Measurements from ENCODE around the gene LIPE.

The LIPE gene

DNA sequence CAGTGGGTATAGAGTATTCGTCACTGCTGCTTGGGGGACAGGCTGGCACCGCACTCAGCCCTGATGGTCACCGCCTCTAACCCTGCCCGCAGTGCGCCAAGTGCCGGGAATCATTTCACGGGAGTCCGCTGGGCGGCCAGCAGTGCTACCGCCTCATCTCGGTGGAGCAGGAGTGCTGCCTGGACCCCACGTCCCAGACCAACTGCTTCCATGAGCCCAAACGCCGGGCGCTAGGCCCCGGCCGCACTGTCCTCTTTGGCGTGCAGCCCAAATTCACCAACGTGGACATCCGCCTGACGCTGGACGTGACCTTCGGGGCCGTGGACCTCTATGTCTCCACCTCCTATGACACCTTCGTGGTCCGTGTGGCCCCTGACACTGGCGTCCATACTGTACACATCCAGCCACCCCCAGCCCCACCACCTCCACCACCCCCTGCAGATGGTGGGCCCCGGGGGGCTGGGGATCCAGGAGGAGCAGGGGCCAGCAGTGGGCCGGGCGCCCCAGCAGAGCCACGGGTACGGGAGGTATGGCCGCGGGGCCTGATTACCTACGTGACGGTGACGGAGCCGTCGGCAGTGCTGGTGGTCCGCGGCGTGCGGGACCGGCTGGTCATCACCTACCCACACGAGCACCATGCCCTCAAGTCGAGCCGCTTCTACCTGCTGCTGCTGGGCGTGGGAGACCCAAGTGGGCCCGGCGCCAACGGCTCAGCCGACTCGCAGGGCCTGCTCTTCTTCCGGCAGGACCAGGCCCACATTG, 51.6 kb downstream of the LIPE start:
- no peak for DNase-seq

DNA sequence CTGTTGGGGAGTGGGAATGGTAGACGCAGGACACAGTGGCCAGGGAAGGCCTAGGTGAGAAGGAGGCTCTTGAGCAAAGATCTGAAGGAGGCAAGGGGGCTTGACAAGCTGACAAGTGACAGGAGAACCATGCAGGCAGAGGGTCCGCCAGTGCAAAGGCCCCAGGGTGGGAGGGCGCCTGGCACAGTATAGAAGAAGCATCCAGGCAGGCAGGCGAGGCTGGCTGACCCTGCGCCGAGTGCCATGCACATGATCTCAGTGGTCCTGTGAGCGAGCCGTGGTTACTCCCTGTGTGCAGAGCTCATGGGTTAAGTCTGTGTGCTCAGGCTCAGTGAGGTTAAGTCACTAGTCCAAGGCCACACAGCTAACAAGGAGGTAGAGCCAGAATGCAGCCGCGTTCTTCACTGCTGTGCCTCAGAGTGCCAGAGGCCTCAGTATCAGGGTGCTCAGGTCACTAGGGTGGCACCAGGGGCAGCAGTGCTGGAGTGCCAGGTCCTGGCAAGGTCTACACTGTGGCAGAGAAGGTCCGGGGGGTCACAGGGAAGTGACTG, 52.3 kb downstream of the LIPE start:
- DNase-seq, result no peak

DNA sequence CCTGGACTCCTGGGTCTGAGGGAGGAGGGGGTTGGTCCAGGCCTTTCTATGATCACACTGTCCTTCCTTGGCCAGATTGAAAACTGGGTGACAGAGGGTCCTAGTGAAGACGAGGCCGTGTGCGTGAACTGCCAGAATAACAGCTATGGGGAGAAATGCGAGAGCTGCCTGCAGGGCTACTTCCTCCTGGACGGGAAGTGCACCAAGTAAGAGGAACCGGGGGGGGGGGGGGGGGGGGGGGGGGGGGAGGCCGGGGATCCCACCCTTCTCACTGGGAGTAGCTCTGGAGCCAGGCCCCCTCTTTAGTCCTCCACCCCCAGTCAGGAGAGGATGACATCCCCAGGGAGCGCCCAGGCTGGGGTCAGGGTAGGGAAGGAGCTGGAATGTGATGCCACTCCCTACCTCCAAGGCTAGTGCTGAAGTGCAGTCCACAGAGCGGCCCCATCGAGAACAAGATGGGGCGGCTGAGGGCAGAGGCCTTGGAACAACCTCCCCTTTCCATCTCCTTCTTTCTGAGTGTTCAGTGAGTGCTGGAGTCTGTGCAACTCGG, 56.5 kb downstream of the LIPE start:
- DNase-seq, result no peak

DNA sequence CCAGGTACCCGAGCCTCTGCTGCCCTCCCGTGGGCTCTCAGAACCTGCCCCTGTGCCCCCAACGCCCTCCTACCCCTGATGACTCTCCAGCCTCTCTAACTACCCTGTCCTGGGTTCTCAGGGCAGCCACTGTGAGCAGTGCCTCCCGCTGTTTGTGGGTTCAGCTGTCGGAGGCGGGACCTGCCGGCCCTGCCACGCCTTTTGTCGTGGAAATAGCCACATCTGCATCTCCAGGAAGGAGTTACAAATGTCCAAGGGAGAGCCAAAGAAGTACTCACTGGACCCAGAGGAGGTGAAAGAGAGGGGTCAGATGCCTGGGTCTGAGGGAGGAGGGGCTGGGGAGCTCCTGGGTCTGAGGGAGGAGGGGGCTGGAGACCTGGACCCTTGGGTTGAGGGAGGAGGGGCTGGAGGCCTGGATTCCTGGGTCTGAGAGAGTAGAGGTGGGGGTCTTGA, 57.1 kb downstream of the LIPE start:
- no peak for DNase-seq

DNA sequence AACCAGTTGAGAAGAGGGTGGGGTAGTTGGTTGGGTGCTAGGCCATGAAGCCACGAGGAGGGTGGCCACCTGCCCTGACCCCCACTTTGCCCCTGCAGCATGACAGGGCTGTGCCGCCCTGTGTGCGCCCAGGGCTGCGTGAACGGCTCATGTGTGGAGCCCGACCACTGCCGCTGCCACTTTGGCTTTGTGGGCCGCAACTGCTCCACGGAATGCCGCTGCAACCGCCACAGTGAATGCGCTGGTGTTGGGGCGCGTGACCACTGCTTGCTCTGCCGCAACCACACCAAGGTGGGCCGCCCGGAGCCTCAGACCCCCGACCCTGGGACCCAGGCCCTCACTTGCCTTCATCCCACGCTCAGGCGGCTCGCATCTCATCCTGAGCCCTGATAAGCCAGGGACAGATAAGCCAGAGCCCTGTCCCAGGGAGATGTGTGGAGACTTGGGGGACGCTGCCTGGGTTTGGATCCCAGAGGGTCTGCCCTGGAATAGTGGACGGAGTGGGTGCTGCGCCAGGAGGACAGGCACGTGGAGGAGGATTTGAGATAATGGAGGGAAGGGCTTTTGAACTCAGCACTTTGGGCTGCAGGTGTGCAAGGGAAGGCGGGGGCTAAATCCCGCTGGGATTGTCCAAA, 57.6 kb downstream of the LIPE start:
- DNase-seq, result no peak

DNA sequence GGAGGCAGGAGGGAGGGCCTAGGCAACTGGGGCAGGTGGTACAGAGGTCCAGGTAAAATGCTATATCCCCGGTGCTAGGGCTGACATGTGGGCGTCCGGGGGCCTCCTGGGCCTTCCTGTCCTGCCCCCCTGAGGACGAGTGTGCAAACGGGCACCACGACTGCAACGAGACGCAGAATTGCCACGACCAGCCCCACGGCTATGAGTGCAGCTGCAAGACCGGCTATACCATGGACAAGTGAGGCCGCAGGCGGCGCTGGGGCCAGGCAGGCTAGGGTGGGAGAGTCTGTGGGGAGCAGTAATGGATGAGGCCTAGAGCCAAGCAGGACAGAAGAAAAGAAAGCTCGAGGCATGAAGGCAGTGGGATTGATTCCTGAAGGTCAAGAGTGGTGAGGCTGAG, 58.4 kb downstream of the LIPE start:
- no peak for DNase-seq

DNA sequence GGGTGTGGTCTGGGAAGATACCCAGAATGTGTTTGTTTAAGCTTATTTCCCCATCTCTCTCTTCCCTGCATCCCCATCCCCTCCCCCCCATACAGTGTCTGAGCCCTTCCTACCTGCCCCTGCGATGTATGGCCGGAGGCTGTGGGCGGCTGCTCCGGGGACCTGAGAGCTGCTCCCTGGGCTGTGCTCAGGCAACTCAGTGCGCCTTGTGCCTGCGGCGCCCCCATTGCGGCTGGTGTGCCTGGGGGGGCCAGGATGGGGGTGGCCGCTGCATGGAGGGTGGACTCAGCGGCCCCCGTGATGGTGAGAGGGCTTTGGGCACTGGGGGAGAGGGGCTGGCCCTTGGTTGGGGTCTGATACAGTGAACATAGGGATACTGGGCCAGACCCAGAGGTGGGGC, 58.8 kb downstream of the LIPE start:
- no peak for DNase-seq

DNA sequence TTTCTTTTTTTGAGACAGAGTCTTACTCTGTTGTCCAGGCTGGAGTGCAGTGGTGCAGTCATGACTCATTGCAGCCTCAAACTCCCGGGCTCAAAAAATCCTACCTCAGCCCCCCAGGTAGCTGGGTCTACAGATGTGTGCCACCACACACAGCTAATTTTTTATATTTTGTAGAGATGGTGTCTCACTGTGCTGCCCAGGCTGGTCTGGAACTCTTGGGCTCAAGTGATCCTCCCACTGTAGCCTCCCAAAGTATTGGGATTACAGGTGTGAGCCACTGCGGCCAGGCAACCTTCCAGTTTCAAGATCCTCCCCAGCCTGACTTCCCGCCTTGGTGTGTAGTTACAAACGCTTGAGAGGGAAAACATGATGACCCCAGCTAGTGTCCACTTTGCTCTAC, 59.3 kb downstream of the LIPE start:
- DNase-seq, result no peak

DNA sequence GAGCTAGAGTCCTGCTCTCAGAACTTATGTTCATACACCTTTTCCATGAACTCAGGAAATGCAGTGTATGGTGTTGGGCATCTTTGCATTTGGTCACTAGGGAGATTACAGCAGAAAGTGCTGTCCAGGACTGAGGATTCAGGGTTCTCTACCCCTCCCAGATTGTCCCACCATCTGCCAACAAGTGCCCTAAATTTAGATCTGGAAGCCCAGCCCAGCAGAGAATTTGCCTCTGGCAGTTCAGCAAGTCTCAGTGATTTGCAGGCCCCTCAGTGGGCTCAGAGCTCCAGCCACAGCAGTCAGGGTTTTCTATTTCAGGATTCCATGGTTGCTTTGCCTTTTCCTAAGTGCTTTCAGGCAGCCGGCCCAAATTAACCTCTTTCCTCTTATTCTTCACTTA, 60.5 kb downstream of the LIPE start:
- no peak for DNase-seq

DNA sequence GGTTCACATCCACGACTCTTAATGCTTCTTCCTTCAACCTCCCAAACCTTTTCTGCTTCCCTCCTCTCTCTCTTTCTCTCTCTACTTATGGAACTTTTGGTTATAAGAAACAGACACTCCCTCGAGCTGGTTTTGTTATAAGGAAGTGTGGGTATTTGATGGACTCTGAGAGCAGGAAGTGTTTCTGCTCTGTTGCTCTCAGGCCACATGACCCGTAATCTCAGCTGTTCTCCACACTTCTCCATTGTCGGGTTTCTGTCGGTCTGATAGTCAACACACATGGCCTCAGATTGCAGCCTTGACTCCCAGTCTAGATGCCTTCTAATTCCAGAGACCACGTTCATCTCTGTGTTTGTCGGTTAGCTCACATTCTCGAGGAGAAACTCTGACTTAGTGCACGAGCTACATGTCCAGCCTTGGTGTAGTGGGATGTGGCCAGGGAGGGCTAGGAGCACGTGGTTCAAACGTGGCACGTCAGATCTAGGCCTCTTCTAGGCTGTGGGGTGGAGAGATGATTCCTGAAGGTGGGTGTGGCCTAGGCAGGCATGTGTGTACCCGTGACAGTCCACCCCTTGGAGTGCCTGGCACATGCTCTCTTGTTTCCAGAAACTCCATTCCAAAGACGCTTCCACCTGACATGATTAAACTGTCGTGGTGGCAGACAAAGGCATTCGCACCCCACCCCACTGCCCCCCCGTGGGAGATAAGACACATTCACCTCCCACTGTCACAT, 63.4 kb downstream of the LIPE start:
- DNase-seq, result no peak

DNA sequence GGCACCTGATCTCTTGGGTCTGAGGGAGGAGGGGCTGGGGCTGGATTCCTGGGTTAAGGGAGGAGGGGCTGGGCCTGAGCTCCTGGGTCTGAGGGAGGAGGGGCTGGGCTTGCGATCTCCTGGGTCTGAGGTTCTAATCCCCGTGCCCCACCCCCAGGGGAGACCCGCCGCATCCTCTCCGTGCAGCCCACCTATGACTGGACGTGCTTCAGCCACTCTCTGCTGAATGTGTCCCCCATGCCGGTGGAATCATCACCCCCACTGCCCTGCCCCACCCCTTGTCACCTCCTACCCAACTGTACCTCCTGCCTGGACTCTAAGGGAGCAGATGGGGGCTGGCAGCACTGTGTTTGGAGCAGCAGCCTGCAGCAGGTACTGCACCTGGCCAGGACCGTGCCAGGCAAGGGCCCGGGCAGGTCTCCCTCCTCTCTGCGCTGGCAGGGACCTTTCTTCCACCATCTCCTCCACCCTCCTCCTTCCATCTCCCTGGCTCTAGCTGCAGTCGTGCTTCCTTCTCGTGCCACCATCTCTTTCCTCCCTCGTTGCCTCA, 64.2 kb downstream of the LIPE start:
- DNase-seq, result no peak

DNA sequence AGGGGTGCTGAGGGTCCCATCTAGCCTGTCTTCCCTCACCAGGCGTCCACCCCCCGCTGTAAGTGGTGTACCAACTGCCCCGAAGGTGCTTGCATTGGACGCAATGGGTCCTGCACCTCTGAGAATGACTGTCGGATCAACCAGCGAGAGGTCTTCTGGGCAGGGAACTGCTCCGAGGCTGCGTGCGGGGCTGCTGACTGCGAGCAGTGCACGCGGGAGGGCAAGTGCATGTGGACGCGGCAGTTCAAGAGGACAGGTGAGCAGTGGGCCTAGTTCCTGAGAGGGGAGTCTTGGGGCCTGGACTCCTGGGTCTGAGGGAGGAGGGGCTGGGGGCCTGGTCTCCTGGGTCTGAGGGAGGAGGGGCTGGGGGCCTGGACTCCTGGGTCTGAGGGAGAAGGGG, 64.8 kb downstream of the LIPE start:
- no peak for DNase-seq

DNA sequence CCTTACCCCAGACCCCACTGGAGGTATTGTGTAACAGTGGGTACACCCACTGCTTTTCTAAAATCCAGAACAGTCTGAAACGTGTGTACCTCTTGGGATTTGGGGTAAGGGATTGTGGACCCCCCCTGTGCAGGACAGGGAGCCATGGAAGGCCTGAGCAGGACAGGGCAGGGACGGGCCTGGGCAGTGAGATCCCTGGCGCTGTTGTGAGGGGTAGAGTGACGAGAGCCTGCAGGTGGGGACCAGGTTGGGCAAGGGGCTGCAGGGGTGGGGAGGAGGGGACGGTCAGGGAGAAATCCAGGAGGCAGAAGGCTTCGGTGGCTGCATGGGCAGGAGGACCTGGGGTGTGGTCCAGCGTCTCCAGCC, 65.7 kb downstream of the LIPE start:
- DNase-seq, result no peak

DNA sequence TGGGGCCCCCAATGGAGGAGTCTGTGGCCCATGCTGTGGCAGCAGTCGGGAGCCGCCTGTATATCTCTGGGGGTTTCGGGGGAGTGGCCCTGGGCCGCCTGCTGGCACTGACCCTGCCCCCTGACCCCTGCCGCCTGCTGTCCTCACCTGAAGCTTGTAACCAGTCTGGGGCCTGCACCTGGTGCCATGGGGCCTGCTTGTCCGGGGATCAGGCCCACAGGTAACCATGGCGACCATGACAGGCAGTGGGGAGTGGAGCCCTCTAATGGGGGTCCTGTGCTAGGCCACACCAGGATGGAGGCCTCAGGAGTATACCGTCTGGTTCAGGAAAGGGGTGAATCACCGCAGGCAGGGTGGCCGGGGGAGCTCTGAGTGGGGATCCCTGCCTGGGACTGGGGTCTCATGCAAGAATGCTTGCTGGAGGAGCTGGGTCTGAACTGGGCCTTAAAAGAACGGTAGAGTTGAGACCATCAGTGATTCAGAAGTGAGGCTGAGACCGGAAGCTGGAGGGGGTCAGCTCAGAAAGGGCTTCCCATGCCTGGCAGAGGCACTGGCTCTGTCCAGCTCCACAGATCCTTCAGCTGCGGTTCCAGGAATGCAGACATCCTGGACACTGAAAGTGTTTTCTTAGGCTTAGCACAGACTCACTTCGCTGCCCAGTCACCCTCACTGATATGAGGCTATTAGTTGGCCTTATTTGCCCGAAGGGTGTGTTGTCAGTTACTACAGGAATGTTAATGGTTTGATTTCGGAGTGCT, 66.2 kb downstream of the LIPE start:
- DNase-seq, result no peak

DNA sequence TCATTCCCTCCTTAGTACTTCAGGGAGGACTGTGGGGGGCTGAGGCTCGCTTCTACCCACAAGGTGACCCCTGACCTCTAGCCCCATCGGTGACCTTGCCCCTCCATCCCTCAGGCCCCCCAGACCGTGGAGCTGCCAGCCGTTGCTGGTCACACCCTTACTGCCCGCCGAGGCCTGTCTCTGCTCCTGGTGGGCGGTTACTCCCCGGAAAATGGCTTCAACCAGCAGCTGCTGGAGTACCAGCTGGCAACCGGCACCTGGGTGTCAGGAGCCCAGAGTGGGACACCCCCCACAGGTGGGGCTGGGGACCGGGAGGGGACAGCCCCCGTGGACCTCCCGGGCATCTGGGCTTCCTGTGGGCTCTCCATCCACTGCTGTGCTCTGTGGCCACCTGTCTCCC, 69.9 kb downstream of the LIPE start:
- DNase-seq, result no peak

DNA sequence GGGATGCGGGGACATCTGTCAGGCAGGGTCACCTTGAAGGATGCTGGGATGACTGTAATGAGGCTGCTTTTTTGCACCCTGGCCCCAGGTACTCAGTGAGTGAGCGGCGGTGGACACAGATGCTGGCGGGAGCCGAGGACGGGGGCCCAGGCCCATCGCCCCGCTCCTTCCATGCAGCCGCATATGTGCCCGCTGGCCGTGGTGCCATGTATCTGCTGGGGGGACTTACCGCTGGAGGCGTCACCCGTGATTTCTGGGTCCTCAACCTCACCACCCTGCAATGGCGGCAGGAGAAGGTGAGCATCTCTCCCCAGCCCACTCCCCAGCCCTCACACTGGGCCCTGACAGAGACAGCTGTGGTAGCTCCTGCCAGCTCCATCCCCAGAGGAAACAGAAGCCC, 70.5 kb downstream of the LIPE start:
- DNase-seq, result no peak

DNA sequence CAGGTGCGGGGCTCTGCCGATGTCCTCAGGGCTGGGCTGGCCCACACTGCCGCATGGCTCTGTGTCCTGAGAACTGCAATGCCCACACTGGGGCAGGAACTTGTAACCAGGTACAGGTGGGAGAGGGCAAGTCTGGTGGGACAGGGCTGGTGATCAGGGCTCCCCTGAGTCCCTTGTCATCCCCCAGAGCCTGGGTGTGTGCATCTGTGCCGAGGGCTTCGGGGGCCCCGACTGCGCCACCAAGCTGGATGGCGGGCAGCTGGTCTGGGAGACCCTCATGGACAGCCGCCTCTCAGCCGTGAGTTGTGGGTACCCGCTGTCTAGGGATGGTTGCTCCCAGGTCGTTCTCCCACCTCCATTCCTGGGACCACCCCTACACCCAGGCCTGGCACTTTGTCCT, 71.3 kb downstream of the LIPE start:
- no peak for DNase-seq

DNA sequence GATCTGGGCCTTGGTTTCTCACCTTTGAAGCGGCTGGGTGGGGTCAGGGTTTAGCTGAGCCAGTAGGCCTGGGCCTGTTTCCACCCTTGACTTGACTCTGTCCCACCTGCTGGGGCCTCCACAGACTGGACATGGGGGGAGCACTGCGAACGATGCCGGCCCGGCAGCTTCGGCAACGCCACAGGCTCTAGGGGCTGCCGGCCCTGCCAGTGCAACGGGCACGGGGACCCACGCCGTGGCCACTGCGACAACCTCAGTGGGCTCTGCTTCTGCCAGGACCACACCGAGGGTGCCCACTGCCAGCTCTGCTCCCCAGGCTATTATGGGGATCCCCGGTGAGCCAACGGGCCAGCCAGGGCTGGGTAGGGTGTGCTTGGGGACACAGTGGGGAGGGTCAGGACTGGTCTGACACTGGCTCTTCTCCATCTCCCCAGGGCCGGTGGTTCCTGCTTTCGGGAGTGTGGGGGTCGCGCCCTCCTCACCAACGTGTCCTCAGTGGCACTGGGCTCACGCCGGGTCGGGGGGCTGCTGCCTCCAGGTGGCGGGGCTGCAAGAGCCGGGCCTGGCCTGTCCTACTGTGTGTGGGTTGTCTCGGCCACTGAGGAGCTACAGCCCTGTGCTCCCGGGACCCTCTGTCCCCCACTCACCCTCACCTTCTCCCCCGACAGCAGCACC, 73.7 kb downstream of the LIPE start:
- no peak for DNase-seq

DNA sequence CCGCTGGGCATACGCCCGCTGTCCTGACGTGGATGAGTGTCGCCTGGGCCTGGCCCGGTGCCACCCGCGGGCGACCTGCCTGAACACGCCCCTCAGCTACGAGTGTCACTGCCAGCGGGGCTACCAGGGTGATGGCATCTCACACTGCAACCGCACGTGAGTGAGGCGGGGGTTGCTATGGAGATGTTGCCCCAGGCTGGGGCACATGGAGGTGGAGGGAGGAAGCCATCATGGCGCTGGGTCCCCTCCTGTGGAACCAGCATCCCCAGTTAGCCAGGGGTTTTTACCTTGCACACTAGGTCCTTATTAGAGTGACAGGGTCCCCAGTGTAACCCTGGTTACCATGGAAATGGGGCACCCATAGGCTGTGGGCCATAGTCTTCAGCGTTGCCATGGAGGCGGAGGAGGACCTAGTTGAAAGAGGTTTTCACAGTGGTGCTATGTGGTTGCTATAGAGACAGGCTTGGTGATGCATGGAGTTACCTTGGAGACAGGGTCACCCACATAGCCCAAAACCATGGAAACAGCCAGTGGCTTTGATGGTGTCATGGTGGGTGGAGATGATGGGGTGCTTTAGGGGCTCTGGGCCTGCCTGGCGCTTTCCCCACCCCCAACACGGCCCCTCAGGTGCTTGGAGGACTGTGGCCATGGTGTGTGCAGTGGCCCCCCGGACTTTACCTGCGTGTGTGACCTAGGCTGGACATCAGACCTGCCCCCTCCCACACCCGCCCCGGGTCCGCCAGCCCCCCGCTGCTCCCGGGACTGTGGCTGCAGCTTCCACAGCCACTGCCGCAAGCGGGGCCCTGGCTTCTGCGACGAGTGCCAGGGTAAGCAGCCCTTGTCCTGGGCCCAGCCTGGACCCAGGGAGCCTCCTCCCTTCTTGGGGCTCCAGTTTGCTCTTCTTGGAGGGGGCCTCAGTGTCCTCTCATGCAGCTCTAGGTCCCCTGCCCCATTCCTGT, 74.6 kb downstream of the LIPE start:
- no peak for DNase-seq

All from activated CD4-positive, alpha-beta T cell treated with anti-CD3 and anti-CD28 coated beads for 1 hour (primary cell).